Keratinocyte (primary cell): ENCODE data around the gene GTF2I.

Source experiments
- CTCF ChIP-seq, 3 experiments: IDR thresholded peaks in 1 of 3; conservative IDR thresholded peaks in 1 of 3; optimal IDR thresholded peaks in 1 of 3; 2 replicates in 2 of 3; 3 replicates in 1 of 3; pipeline versions ENCODE3 to v1.5.1; 2011; ENCODE audit warnings: low read length in 3 of 3, mild to moderate bottlenecking in 3 of 3, moderate library complexity in 2 of 3, control low read depth in 1 of 3, inconsistent platforms in 1 of 3; ENCODE audit not compliant: insufficient read depth in 2 of 3; ENCODE audit errors: extremely low read depth in 1 of 3
- EZH2 ChIP-seq: IDR thresholded peaks from one replicate; pipeline ENCODE4 v1.6.1; 2012; ENCODE audit warnings: inconsistent platforms, mild to moderate bottlenecking, low read length, moderate library complexity

GRCh38 chr7:74684473-74684872 is 27.0 kb downstream of the GTF2I start:
- TF ChIP-seq CTCF (optimal IDR thresholded peaks at IDR 0.05 in 1 of 3, IDR thresholded peaks at IDR 0.05 in 1 of 3, conservative IDR thresholded peaks at IDR 0.05 in 1 of 3; ENCODE audit: extremely low read depth in 1 of 3, insufficient read depth in 2 of 3, low read length in 3 of 3) (no peak), EZH2 (no peak)
